HepG2 (cell line): ENCODE measurements around the gene ASIC3. TPM values are rescaled to one million over a fixed set of nuclear protein-coding genes. Genes with fewer than 3 reads are reported as not detected.

ENCODE experiments used
- CTCF ChIP-seq: sonication (generic); formaldehyde crosslinking; IDR thresholded peaks from 2 replicates; pipeline ENCODE4 v1.5.0; 2020; ENCODE audit warnings: mild to moderate bottlenecking, missing genetic modification reagents, moderate library complexity
- GATAD2A ChIP-seq: IDR thresholded peaks from 2 replicates; pipeline ENCODE4 v1.6.1; 2016
- KAT8 ChIP-seq: IDR thresholded peaks from 2 replicates; pipeline ENCODE4 v1.6.1; 2016; ENCODE audit warnings: missing genetic modification reagents, missing compliant biosample characterization
- MAFK ChIP-seq, 2 experiments: IDR thresholded peaks in 1 of 2; conservative IDR thresholded peaks in 1 of 2; 2 replicates each; pipeline ENCODE4 v1.6.1; 2011; ENCODE audit warnings: improper control_type of control experiment in 2 of 2, low read length in 2 of 2
- NFE2L2 ChIP-seq: fragments of 150-350 bp; IDR thresholded peaks from 2 replicates; pipeline ENCODE4 v1.6.1; 2014; ENCODE audit warnings: low read length
- PHF20 ChIP-seq: sonication (generic); formaldehyde crosslinking; IDR thresholded peaks from 2 replicates; pipeline ENCODE4 v1.5.0; 2020; ENCODE audit warnings: mild to moderate bottlenecking, missing genetic modification reagents
- RARG ChIP-seq: sonication (generic); formaldehyde crosslinking; IDR thresholded peaks from 2 replicates; pipeline ENCODE4 v1.4.0; 2020; ENCODE audit warnings: low read depth, mild to moderate bottlenecking, missing genetic modification reagents
- SOX13 ChIP-seq, 3 experiments: fragments of 450-650 bp in 1 of 3; sonication (generic) in 1 of 3; formaldehyde crosslinking in 1 of 3; IDR thresholded peaks in 2 of 3; conservative IDR thresholded peaks in 1 of 3; 2 replicates each; pipeline versions ENCODE4 v1.5.0 to v1.6.1; 2016 to 2020; ENCODE audit warnings: antibody characterized with exemption in 1 of 3, mild to moderate bottlenecking in 1 of 3, missing compliant biosample characterization in 1 of 3, missing genetic modification reagents in 1 of 3, moderate library complexity in 1 of 3
- SOX5 ChIP-seq: IDR thresholded peaks from 2 replicates; pipeline ENCODE4 v1.6.1; 2016; ENCODE audit warnings: borderline replicate concordance
- TBX2 ChIP-seq: sonication (generic); formaldehyde crosslinking; IDR thresholded peaks from 2 replicates; pipeline ENCODE4 v1.5.0; 2020; ENCODE audit warnings: missing genetic modification reagents, mild to moderate bottlenecking, borderline replicate concordance
- TBX3 ChIP-seq: fragments of 450-650 bp; IDR thresholded peaks from 2 replicates; pipeline ENCODE4 v1.6.1; 2017; ENCODE audit warnings: antibody characterized with exemption, mild to moderate bottlenecking, inconsistent platforms, borderline replicate concordance
- TOPORS ChIP-seq: sonication (generic); formaldehyde crosslinking; IDR thresholded peaks from 2 replicates; pipeline ENCODE4 v1.8.0; 2023; ENCODE audit warnings: mild to moderate bottlenecking, missing genetic modification reagents
- ZBTB21 ChIP-seq: sonication (generic); formaldehyde crosslinking; IDR thresholded peaks from 2 replicates; pipeline ENCODE4 v1.4.0; 2020; ENCODE audit warnings: missing genetic modification reagents
- ZBTB33 ChIP-seq: sonication (generic); formaldehyde crosslinking; IDR thresholded peaks from 2 replicates; pipeline ENCODE4 v1.4.0; 2020; ENCODE audit warnings: missing genetic modification reagents
- ZFP36L2 ChIP-seq: sonication (generic); formaldehyde crosslinking; IDR thresholded peaks from 2 replicates; pipeline ENCODE4 v1.4.0; 2020; ENCODE audit warnings: missing genetic modification reagents
- ZNF12 ChIP-seq: sonication (generic); formaldehyde crosslinking; IDR thresholded peaks from 2 replicates; pipeline ENCODE4 v1.5.0; 2020; ENCODE audit warnings: missing genetic modification reagents
- ZNF138 ChIP-seq: sonication (generic); formaldehyde crosslinking; IDR thresholded peaks from 2 replicates; pipeline ENCODE4 v1.5.0; 2020; ENCODE audit warnings: mild to moderate bottlenecking, low read depth, missing genetic modification reagents
- ZNF670 ChIP-seq: sonication (generic); formaldehyde crosslinking; IDR thresholded peaks from 2 replicates; pipeline ENCODE4 v1.8.0; 2022; ENCODE audit warnings: mild to moderate bottlenecking, missing genetic modification reagents, borderline replicate concordance
- polyA plus RNA-seq, 8 experiments: library from polyadenylated mRNA; depleted of rRNA in 3 of 8; stranded (reverse) in 7 of 8; unstranded in 1 of 8; fragments of >200 nt; fragmentation: Illumina TruSeq in 4 of 8; extraction: Trizol in 4 of 8; gene quantifications; 2 replicates each; pipeline versions ENCODE4 v1.2.1 to v1.2.3, GENCODE V29; 2011 to 2016; ENCODE audit warnings: low read depth in 4 of 8, missing spikeins in 1 of 8, mixed read lengths in 1 of 8; ENCODE audit not compliant: insufficient read depth in 1 of 8
- total RNA-seq, 5 experiments: library from RNA; depleted of rRNA; stranded (reverse); fragments of >200 nt; fragmentation: Illumina TruSeq; extraction: Trizol; gene quantifications; 2 replicates each; pipeline ENCODE4 v1.2.3, GENCODE V29; 2016; ENCODE audit warnings: low read depth in 1 of 5
- TF ChIP-seq, protein P1 (sequence below), 2 experiments: IDR thresholded peaks; 2 replicates each; pipeline ENCODE4 v1.6.1; 2011 to 2012; ENCODE audit warnings: low read length in 2 of 2, borderline replicate concordance in 1 of 2, low read depth in 1 of 2, mild to moderate bottlenecking in 1 of 2, moderate library complexity in 1 of 2
- TF ChIP-seq, protein P2 (sequence below): sonication (generic); formaldehyde crosslinking; IDR thresholded peaks from 2 replicates; pipeline ENCODE4 v1.4.0; 2020; ENCODE audit warnings: mild to moderate bottlenecking, missing genetic modification reagents
- TF ChIP-seq, protein P3 (sequence below): sonication (generic); formaldehyde crosslinking; IDR thresholded peaks from 2 replicates; pipeline ENCODE4 v1.5.1; 2020; ENCODE audit warnings: missing genetic modification reagents, mild to moderate bottlenecking, borderline replicate concordance

The ASIC3 gene
- total and polyA plus RNA-seq, 2 of the 13 experiments (the other 11 are each of a cell fraction or from before 2014, with no cell fraction given), result 0.51 TPM; not detected in 1

GRCh38 chr7:151003572-151003971, 44.8 kb upstream of the ASIC3 start (continued):
- TF ChIP-seq, protein P1, sequence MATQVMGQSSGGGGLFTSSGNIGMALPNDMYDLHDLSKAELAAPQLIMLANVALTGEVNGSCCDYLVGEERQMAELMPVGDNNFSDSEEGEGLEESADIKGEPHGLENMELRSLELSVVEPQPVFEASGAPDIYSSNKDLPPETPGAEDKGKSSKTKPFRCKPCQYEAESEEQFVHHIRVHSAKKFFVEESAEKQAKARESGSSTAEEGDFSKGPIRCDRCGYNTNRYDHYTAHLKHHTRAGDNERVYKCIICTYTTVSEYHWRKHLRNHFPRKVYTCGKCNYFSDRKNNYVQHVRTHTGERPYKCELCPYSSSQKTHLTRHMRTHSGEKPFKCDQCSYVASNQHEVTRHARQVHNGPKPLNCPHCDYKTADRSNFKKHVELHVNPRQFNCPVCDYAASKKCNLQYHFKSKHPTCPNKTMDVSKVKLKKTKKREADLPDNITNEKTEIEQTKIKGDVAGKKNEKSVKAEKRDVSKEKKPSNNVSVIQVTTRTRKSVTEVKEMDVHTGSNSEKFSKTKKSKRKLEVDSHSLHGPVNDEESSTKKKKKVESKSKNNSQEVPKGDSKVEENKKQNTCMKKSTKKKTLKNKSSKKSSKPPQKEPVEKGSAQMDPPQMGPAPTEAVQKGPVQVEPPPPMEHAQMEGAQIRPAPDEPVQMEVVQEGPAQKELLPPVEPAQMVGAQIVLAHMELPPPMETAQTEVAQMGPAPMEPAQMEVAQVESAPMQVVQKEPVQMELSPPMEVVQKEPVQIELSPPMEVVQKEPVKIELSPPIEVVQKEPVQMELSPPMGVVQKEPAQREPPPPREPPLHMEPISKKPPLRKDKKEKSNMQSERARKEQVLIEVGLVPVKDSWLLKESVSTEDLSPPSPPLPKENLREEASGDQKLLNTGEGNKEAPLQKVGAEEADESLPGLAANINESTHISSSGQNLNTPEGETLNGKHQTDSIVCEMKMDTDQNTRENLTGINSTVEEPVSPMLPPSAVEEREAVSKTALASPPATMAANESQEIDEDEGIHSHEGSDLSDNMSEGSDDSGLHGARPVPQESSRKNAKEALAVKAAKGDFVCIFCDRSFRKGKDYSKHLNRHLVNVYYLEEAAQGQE (IDR thresholded peaks at IDR 0.05; ENCODE audit: borderline replicate concordance in 1 of 2, low read depth in 1 of 2, low read length in 2 of 2), result no peak
- TF ChIP-seq, protein P2, sequence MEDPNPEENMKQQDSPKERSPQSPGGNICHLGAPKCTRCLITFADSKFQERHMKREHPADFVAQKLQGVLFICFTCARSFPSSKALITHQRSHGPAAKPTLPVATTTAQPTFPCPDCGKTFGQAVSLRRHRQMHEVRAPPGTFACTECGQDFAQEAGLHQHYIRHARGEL (CRISPR knock-in tag), result no peak
- TF ChIP-seq MAFK (conservative IDR thresholded peaks at IDR 0.05 in 1 of 2, IDR thresholded peaks at IDR 0.05 in 1 of 2; ENCODE audit: low read length in 2 of 2) (no peak), TBX3 (peak; percentile 31; the same call in 1 of the 2 replicates), SOX13 (IDR thresholded peaks at IDR 0.05) (no peak), SOX13 (CRISPR knock-in tag; conservative IDR thresholded peaks at IDR 0.05 in 1 of 2, IDR thresholded peaks at IDR 0.05 in 1 of 2) (peak in 1 of 2 experiments; percentile 58; a peak in 1 of 4 replicates), ZNF670 (CRISPR knock-in tag) (no peak), TBX2 (CRISPR knock-in tag) (peak; percentile 52), SOX5 (peak; percentile 76; the same call in 1 of the 2 replicates), ZNF12 (CRISPR knock-in tag) (0 out of 2 replicates have a peak, but pooled peaks have one; percentile 28), ZBTB33 (CRISPR knock-in tag) (peak; percentile 59; the same call in 1 of the 2 replicates), ZBTB21 (CRISPR knock-in tag) (0 out of 2 replicates have a peak, but pooled peaks have one; percentile 24), GATAD2A (CRISPR knock-in tag) (0 out of 2 replicates have a peak, but pooled peaks have one; percentile 19), KAT8 (CRISPR knock-in tag) (no peak), ZFP36L2 (CRISPR knock-in tag) (no peak), PHF20 (CRISPR knock-in tag) (no peak), NFE2L2 (no peak), RARG (CRISPR knock-in tag) (no peak), ZNF138 (CRISPR knock-in tag) (no peak), CTCF (CRISPR knock-in tag) (peak; percentile 26; the same call in 1 of the 2 replicates), TOPORS (no peak)
- TF ChIP-seq, protein P3, sequence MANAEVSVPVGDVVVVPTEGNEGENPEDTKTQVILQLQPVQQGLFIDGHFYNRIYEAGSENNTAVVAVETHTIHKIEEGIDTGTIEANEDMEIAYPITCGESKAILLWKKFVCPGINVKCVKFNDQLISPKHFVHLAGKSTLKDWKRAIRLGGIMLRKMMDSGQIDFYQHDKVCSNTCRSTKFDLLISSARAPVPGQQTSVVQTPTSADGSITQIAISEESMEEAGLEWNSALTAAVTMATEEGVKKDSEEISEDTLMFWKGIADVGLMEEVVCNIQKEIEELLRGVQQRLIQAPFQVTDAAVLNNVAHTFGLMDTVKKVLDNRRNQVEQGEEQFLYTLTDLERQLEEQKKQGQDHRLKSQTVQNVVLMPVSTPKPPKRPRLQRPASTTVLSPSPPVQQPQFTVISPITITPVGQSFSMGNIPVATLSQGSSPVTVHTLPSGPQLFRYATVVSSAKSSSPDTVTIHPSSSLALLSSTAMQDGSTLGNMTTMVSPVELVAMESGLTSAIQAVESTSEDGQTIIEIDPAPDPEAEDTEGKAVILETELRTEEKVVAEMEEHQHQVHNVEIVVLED (CRISPR knock-in tag), result no peak
- TF ChIP-seq, all 625 proteins: peak for 12
